Panc1 (cell line): ENCODE measurements around the gene PPM1G.
"Not testable (repeated sequence)": the region's sequence is repeated elsewhere in the genome, so short reads cannot be mapped to it uniquely, and the experiment has no call there.

Experiments
- SIN3A ChIP-seq: IDR thresholded peaks from 2 replicates; pipeline ENCODE4 v1.6.1; 2012; ENCODE audit warnings: low read depth, mild to moderate bottlenecking, low read length, moderate library complexity, borderline replicate concordance; ENCODE audit not compliant: insufficient read depth
- TF ChIP-seq, protein P1 (sequence below): fragments of 450-650 bp; IDR thresholded peaks from 2 replicates; pipeline ENCODE4 v1.5.1; 2017; ENCODE audit warnings: mild to moderate bottlenecking

DNA sequence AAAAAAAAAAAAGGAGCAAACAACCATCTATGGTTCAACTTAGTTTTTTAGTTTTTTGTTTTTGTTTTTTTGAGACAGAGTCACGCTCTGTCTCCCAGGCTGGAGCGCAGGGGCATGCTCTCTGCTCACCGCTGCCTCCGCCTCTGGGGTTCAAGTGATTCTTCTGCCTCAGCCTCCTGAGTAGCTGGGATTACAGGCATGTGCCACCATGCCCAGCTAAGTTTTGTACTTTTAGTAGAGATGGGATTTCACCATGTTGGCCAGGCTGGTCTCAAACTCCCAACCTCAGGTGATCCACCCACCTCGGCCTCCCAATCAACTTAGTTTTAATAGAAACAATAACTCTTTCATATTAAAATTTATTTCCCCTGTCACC lies 56.0 kb downstream of the PPM1G start:
- TF ChIP-seq, protein P1, sequence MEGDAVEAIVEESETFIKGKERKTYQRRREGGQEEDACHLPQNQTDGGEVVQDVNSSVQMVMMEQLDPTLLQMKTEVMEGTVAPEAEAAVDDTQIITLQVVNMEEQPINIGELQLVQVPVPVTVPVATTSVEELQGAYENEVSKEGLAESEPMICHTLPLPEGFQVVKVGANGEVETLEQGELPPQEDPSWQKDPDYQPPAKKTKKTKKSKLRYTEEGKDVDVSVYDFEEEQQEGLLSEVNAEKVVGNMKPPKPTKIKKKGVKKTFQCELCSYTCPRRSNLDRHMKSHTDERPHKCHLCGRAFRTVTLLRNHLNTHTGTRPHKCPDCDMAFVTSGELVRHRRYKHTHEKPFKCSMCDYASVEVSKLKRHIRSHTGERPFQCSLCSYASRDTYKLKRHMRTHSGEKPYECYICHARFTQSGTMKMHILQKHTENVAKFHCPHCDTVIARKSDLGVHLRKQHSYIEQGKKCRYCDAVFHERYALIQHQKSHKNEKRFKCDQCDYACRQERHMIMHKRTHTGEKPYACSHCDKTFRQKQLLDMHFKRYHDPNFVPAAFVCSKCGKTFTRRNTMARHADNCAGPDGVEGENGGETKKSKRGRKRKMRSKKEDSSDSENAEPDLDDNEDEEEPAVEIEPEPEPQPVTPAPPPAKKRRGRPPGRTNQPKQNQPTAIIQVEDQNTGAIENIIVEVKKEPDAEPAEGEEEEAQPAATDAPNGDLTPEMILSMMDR: not testable (repeated sequence)
- not testable (repeated sequence) for TF ChIP-seq SIN3A
